RWPE1 (cell line): ENCODE data around the gene OR52K2.

Source experiments
- CTCF ChIA-PET: fragments of 350-600 bp; sonication (Branson Sonifier 250); formaldehyde crosslinking; extraction: SDS; loops from one replicate; lab custom pipeline; 2021; lab: Yijun Ruan, JAX
- POLR2A ChIA-PET: fragments of 400-600 bp; formaldehyde crosslinking; extraction: SDS; loops from one replicate; lab custom pipeline; 2020; ENCODE audit warnings: antibody characterized with exemption; ENCODE audit not compliant: low non-redundant PET; lab: Yijun Ruan, JAX
- DNase-seq: peaks from one replicate; pipeline ENCODE4 v3.0.0; 2012; ENCODE audit warnings: low spot score
- H3K27ac ChIP-seq: fragments of 450-650 bp; 2 replicates; pipeline ENCODE4 v1.5.1; 2017
- TF ChIP-seq, protein P1 (sequence below): fragments of 450-650 bp; conservative IDR thresholded peaks from 2 replicates; pipeline ENCODE4 v1.5.1; 2017; ENCODE audit warnings: low read depth, mild to moderate bottlenecking

OR52K2 gene

DNA sequence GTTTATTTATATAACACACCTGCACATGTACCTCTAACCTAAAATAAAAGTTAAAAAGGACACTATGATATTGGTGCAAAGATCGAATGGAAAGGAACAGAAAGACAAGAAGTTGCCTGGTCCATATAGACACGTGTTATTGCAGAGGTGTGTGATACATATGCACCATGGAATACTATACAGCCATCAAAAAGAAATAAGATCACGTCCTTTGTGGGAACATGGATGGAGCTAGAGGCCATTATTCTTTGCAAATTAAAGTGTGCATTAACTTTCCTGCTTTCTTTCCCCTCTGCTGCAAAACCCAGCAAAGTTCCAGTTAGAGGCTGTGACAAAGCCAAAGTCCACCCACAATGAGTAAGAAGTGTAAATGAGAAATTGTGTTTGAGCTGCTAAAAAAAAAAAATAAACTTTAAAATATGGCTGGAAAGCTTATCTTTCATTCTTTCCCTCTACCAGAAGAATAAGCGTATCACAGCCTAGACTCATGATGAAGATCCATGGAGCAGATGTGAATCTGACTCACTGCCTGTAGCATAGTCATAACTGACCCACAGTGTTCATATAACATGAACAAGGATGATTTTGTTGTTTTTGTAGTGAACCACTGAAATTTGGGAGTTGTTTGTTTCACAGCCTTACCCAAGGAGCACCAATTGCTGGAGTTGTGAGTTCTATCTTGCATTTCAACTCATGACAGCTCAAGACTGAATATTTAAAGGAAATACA is 42.9 kb downstream of the OR52K2 start:
- ChIA-PET POLR2A (no interaction called here), CTCF (interaction anchor here (0.6 to 4.0 kb wide), 3 partner anchors 117 to 305 kb away, joined by 3 to 43 read pairs (median 4); no protein-coding TSS in a partner anchor)
- DNase-seq: no peak
- H3K27ac ChIP-seq: no peak overlapping the region
- TF ChIP-seq, protein P1, sequence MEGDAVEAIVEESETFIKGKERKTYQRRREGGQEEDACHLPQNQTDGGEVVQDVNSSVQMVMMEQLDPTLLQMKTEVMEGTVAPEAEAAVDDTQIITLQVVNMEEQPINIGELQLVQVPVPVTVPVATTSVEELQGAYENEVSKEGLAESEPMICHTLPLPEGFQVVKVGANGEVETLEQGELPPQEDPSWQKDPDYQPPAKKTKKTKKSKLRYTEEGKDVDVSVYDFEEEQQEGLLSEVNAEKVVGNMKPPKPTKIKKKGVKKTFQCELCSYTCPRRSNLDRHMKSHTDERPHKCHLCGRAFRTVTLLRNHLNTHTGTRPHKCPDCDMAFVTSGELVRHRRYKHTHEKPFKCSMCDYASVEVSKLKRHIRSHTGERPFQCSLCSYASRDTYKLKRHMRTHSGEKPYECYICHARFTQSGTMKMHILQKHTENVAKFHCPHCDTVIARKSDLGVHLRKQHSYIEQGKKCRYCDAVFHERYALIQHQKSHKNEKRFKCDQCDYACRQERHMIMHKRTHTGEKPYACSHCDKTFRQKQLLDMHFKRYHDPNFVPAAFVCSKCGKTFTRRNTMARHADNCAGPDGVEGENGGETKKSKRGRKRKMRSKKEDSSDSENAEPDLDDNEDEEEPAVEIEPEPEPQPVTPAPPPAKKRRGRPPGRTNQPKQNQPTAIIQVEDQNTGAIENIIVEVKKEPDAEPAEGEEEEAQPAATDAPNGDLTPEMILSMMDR: no peak

- ChIA-PET CTCF (interaction anchor here (0.6 to 4.0 kb wide), 3 partner anchors 52 to 308 kb away, joined by 3 to 43 read pairs (median 4); no protein-coding TSS in a partner anchor), POLR2A (no interaction called here)
- TF ChIP-seq, protein P1: peak; percentile 9; the same call in 1 of the 2 replicates
- no peak overlapping the region for H3K27ac ChIP-seq
- no peak for DNase-seq
These were observed 44.4 kb downstream of the OR52K2 start for GRCh38 chr11:4493480-4493818.

DNA sequence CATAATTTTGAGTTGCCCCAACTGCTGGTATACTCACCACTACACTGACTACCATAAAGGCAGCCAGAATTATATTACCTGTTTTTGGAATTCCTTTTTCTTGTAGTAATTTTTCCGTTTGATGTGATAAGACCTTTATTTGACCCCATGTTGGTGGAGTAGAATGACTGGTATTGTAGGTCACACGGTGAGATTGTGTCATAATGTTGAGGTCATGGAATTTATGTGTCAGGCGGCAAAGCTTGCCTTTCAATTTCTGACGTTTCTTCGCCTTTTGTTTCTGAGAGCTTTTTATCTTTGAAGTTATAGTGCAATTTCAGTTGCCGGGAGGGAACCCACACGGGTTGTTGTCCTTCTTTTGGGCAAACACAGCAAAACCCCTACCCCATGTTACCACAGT is 46.4 kb downstream of the OR52K2 start:
- POLR2A ChIA-PET: no interaction called here
- no peak for DNase-seq
- TF ChIP-seq, protein P1: no peak
- CTCF ChIA-PET: interaction anchor here (4.0 kb wide), 1 partner anchor 308 kb away, joined by 43 read pairs; no protein-coding TSS in a partner anchor
- H3K27ac ChIP-seq: no peak overlapping the region

DNA sequence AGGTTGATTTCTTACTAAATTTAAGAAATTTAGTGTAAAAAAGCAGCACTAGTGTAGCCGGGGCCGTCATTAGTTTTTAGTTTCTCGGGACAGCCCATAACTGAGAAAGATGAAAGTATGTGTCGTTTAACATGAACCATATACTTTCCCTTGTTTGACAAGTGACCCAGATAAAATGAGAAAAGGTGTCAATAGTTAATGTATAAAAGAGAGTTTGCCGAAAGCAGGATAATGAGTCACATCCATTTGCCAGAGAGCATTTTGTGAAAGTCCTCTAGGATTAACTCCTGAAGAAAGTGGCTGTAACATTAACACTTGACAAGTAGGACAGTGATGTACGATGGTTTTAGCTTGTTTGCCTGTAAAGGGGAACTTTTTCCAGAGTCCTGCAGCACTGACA is 46.9 kb downstream of the OR52K2 start:
- ChIA-PET CTCF (interaction anchor here (0.7 to 1.2 kb wide), 2 partner anchors 308 to 309 kb away, joined by 3 read pairs; no protein-coding TSS in a partner anchor), POLR2A (no interaction called here)
- H3K27ac ChIP-seq: no peak overlapping the region
- TF ChIP-seq, protein P1: no peak
- DNase-seq: no peak

DNA sequence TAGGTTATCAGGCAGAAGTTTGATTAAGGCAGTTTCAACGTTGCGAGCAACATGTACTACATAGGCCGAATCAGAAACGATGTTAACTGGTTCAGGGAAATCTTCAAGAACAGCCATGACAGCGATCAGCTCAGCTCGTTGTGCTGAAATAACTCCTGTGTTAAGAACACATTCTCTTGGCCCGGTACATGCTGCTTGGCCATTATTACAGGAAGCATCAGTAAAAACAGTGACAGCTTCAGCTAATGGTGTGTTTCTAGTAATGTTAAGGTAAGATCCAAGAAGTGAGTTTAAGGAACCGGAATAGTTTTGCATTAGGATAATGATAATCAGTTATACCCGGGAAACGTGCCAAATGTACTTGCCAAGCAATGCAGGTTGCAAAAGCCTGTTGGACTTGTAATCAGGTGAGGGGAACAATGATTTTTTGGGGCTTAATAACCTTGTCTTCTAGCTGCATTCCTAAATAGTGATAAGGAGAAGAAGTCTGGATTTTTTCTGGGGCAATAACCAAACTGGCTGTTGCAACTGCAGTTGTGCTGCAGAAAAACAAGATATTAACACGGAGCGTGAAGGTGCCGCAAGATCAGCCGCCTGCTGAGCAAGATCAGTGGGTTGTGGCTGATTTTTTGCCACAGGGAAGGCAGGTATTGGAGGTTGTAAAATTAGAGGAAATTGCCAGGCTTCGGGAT is 47.6 kb downstream of the OR52K2 start:
- no peak overlapping the region for H3K27ac ChIP-seq
- CTCF ChIA-PET: interaction anchor here (0.7 to 1.2 kb wide), 2 partner anchors 309 kb away, joined by 3 read pairs; no protein-coding TSS in a partner anchor
- DNase-seq: no peak
- POLR2A ChIA-PET: no interaction called here
- TF ChIP-seq, protein P1: no peak
